SHP77 (cell line): ENCODE results near the gene GNAI2.
A peak's percentile ranks its signal among the peaks of the same experiment; 100 is the strongest.
"Not testable (repeated sequence)": the region's sequence is repeated elsewhere in the genome, so short reads cannot be mapped to it uniquely, and the experiment has no call there.

Source experiments
- DNase-seq, 2 experiments: peaks; one replicate each; lab custom pipeline; 2025; lab: John Stamatoyannopoulos, UW

Gene GNAI2

GRCh38 chr3:50264383-50264963 lies 28.5 kb downstream of the GNAI2 start:
- no peak for DNase-seq

- DNase-seq = no peak
Observed at GRCh38 chr3:50264964-50265485, 29.0 kb downstream of the GNAI2 start.

- no peak for DNase-seq
Observed at GRCh38 chr3:50265571-50265970, 29.6 kb downstream of the GNAI2 start.

- no peak for DNase-seq
Observed at GRCh38 chr3:50266017-50266416, 30.0 kb downstream of the GNAI2 start.

- DNase-seq = no peak
Observed at GRCh38 chr3:50266836-50267235, 30.8 kb downstream of the GNAI2 start.

- no peak for DNase-seq
Observed at GRCh38 chr3:50267280-50267913, 31.4 kb downstream of the GNAI2 start.

GRCh38 chr3:50268276-50268675 lies 32.3 kb downstream of the GNAI2 start:
- no peak for DNase-seq

GRCh38 chr3:50268703-50269451 lies 32.9 kb downstream of the GNAI2 start, which contains the start of gene SEMA3B:
Gene SEMA3B, plus strand, starts transcription at chr3:50269147. Its CDS starts 94 bp downstream, at chr3:50269241.
- no peak for DNase-seq

- no peak for DNase-seq
Observed at GRCh38 chr3:50269460-50269859, 33.5 kb downstream of the GNAI2 start.

GRCh38 chr3:50269977-50270413 lies 34.0 kb downstream of the GNAI2 start:
- no peak for DNase-seq

GRCh38 chr3:50270422-50271224 lies 34.6 kb downstream of the GNAI2 start:
- DNase-seq = no peak

- no peak for DNase-seq
Observed at GRCh38 chr3:50271314-50271936, 35.4 kb downstream of the GNAI2 start.

GRCh38 chr3:50272538-50272910 lies 36.5 kb downstream of the GNAI2 start:
- DNase-seq = not testable (repeated sequence)

GRCh38 chr3:50272911-50273688 lies 37.1 kb downstream of the GNAI2 start:
- peak; percentile 70 to 71 for DNase-seq

GRCh38 chr3:50273689-50274065 lies 37.7 kb downstream of the GNAI2 start:
- DNase-seq = no peak

- DNase-seq = peak; percentile 72 to 80
Observed at GRCh38 chr3:50274371-50275104, 38.5 kb downstream of the GNAI2 start.

GRCh38 chr3:50275141-50275995 lies 39.4 kb downstream of the GNAI2 start:
- no peak for DNase-seq

- DNase-seq = no peak
Observed at GRCh38 chr3:50275996-50276761, 40.2 kb downstream of the GNAI2 start.

GRCh38 chr3:50276762-50277101 lies 40.7 kb downstream of the GNAI2 start:
- DNase-seq = no peak
